MCF 10A (cell line): ENCODE data around the gene HPCAL1. TPM values are rescaled to one million over a fixed set of nuclear protein-coding genes. Genes with fewer than 3 reads are reported as not detected.

ENCODE experiments used
- BruUV-seq: library from RNA; stranded (reverse); fragments of 400-500 nt; replicated peaks from 2 replicates; lab custom pipeline; 2021; lab: Mats Ljungman, UMichigan
- CTCF ChIA-PET: fragments of 300-600 bp; sonication (Branson Sonifier 250); formaldehyde crosslinking; extraction: SDS; loops from one replicate; lab custom pipeline; 2021; ENCODE audit warnings: antibody characterized with exemption, inconsistent platforms; lab: Yijun Ruan, JAX
- POLR2A ChIA-PET: fragments of 300-600, 350-650 bp; sonication (Branson Sonifier 250); formaldehyde crosslinking; extraction: SDS; loops from one replicate; lab custom pipeline; 2020; ENCODE audit warnings: antibody characterized with exemption, inconsistent platforms; lab: Yijun Ruan, JAX
- DNase-seq: peaks from one replicate; pipeline ENCODE4 v3.0.0-alpha.2; 2018; ENCODE audit not compliant: unreplicated experiment
- H3K27ac Mint-ChIP-seq: one replicate; pipeline ENCODE4 v1.8.0; 2022; ENCODE audit warnings: mild to moderate bottlenecking, low read depth, mixed read lengths; ENCODE audit not compliant: unreplicated experiment
- H3K27me3 Mint-ChIP-seq: one replicate; pipeline ENCODE4 v1.8.0; 2022; ENCODE audit warnings: mixed read lengths; ENCODE audit not compliant: insufficient read depth, unreplicated experiment
- H3K36me3 Mint-ChIP-seq: one replicate; pipeline ENCODE4 v1.8.0; 2022; ENCODE audit warnings: mild to moderate bottlenecking, moderate library complexity, mixed read lengths; ENCODE audit not compliant: insufficient read depth, unreplicated experiment
- H3K4me1 Mint-ChIP-seq: one replicate; pipeline ENCODE4 v1.8.0; 2022; ENCODE audit warnings: mixed read lengths; ENCODE audit not compliant: insufficient read depth, unreplicated experiment
- H3K4me3 Mint-ChIP-seq: one replicate; pipeline ENCODE4 v1.8.0; 2022; ENCODE audit warnings: mild to moderate bottlenecking, moderate library complexity, mixed read lengths; ENCODE audit not compliant: unreplicated experiment
- H3K9me3 Mint-ChIP-seq: one replicate; pipeline ENCODE4 v1.8.0; 2022; ENCODE audit warnings: mixed read lengths; ENCODE audit not compliant: unreplicated experiment
- intact Hi-C: fragments of 100-400 bp; cut with micrococcal nuclease; formaldehyde crosslinking; loops from 2 replicates; pipeline ENCODE4 v1.14.1; 2022
- total RNA-seq: library from RNA; stranded (reverse); gene quantifications from 2 replicates; pipeline ENCODE4 v1.2.3, GENCODE V29; 2022
- TF ChIP-seq, protein P1 (sequence below): fragments of 200-600 bp; IDR thresholded peaks from one replicate; pipeline ENCODE4 v1.8.0; 2022; ENCODE audit warnings: antibody characterized with exemption, mild to moderate bottlenecking; ENCODE audit not compliant: unreplicated experiment

HPCAL1 gene
- total RNA-seq, 1 experiment from 2014 or later, result 144 TPM

- Mint-ChIP-seq H3K4me3 (no peak overlapping the region), H3K36me3 (peaks cover 70% of the 10 kb centered on the region), H3K27ac (peak overlapping the region; percentile 71), H3K27me3 (no peaks in the 10 kb centered on the region), H3K4me1 (peaks cover 27% of the 10 kb centered on the region), H3K9me3 (no peaks in the 10 kb centered on the region)
- DNase-seq, result no peak
- TF ChIP-seq, protein P1, sequence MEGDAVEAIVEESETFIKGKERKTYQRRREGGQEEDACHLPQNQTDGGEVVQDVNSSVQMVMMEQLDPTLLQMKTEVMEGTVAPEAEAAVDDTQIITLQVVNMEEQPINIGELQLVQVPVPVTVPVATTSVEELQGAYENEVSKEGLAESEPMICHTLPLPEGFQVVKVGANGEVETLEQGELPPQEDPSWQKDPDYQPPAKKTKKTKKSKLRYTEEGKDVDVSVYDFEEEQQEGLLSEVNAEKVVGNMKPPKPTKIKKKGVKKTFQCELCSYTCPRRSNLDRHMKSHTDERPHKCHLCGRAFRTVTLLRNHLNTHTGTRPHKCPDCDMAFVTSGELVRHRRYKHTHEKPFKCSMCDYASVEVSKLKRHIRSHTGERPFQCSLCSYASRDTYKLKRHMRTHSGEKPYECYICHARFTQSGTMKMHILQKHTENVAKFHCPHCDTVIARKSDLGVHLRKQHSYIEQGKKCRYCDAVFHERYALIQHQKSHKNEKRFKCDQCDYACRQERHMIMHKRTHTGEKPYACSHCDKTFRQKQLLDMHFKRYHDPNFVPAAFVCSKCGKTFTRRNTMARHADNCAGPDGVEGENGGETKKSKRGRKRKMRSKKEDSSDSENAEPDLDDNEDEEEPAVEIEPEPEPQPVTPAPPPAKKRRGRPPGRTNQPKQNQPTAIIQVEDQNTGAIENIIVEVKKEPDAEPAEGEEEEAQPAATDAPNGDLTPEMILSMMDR, result no peak
- ChIA-PET POLR2A (interaction anchor here (5.8 kb wide), 1 partner anchor 10 kb away, joined by 80 read pairs; no protein-coding TSS in a partner anchor), CTCF (interaction anchor here (0.6 to 1.2 kb wide), 2 partner anchors 11 to 260 kb away, joined by 3 to 4 read pairs; no protein-coding TSS in a partner anchor)
- BruUV-seq, result no TSS peak
- intact Hi-C loops, result no loop called here
These were observed 98.6 kb downstream of the HPCAL1 start for GRCh38 chr2:10400978-10401951.

GRCh38 chr2:10402062-10402585, 99.4 kb downstream of the HPCAL1 start:
- Mint-ChIP-seq H3K27me3 (no peaks in the 10 kb centered on the region), H3K36me3 (peaks cover 74% of the 10 kb centered on the region), H3K4me1 (peaks cover 33% of the 10 kb centered on the region), H3K9me3 (no peaks in the 10 kb centered on the region), H3K4me3 (no peak overlapping the region), H3K27ac (peak overlapping the region; percentile 71)
- intact Hi-C loops, result no loop called here
- ChIA-PET CTCF (interaction anchor here (1.1 to 1.5 kb wide), 4 partner anchors 12 to 283 kb away, joined by 4 to 5 read pairs (median 4); no protein-coding TSS in a partner anchor), POLR2A (interaction anchor here (5.8 kb wide), 1 partner anchor 11 kb away, joined by 80 read pairs; no protein-coding TSS in a partner anchor)
- TF ChIP-seq, protein P1, result no peak
- BruUV-seq, result no TSS peak
- peak; percentile 67 for DNase-seq

DNA sequence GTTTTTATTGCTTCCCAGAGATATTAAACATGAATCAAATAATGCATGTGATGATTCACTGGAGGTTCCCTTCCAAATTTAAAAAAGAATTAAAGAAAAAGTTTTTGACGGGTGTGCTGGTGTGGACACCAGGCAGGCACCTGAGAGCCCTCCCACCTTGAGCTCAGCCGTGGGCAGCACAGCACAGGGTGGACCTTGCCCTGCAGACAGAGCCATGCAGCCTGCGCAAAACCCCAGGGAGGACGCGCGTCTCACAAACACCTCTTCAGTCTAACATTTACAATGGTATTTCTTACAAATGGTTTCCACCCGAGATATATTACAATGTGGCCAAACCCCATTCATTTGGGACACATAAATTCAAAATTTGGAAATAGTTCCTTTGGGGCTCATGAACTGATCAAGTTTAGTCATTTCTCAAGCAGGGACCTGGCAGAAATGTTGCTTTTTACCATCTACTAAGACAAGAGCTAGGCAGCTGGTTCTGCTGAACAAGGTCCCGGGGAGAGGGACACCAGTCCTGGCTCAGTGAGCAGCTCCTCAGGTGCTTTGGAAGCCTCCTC, 100.0 kb downstream of the HPCAL1 start:
- no peaks in the 10 kb centered on the region for H3K9me3 Mint-ChIP-seq
- peak overlapping the region; percentile 71 for H3K27ac Mint-ChIP-seq
- peaks cover 72% of the 10 kb centered on the region for H3K36me3 Mint-ChIP-seq
- no TSS peak for BruUV-seq
- ChIA-PET POLR2A (interaction anchor here (0.6 to 5.8 kb wide), 2 partner anchors 12 to 94 kb away, joined by 3 to 80 read pairs; no protein-coding TSS in a partner anchor), CTCF (interaction anchor here (0.6 to 1.5 kb wide), 6 partner anchors 12 to 283 kb away, joined by 3 to 5 read pairs (median 4); no protein-coding TSS in a partner anchor)
- DNase-seq, result no peak
- no peak overlapping the region for H3K4me3 Mint-ChIP-seq
- TF ChIP-seq, protein P1, result no peak
- intact Hi-C loops, result no loop called here
- no peaks in the 10 kb centered on the region for H3K27me3 Mint-ChIP-seq
- H3K4me1 Mint-ChIP-seq, result peaks cover 39% of the 10 kb centered on the region
